Loucy (cell line): ENCODE measurements around the gene MAPKBP1.

ENCODE experiments used
- H2AFZ ChIP-seq: fragments of 200-600 bp; sonication (generic); 2 replicates; pipeline ENCODE4 v1.6.0; 2016; ENCODE audit warnings: antibody characterized with exemption, mild to moderate bottlenecking, low read length, moderate library complexity
- H3F3A ChIP-seq: fragments of 200-600 bp; 2 replicates; pipeline ENCODE4 v1.6.0; 2016; ENCODE audit warnings: antibody characterized with exemption, low read depth, mild to moderate bottlenecking
- H3K27me3 ChIP-seq: fragments of 200-600 bp; sonication (generic); 2 replicates; pipeline ENCODE4 v1.6.1; 2014; ENCODE audit warnings: low read length, mild to moderate bottlenecking; ENCODE audit not compliant: insufficient read depth, poor library complexity, severe bottlenecking
- H3K36me3 ChIP-seq: fragments of 200-600 bp; sonication (generic); 2 replicates; pipeline ENCODE4 v1.6.1; 2016; ENCODE audit warnings: low read length; ENCODE audit not compliant: insufficient read depth
- H3K4me1 ChIP-seq: fragments of 200-600 bp; sonication (generic); 2 replicates; pipeline ENCODE4 v1.5.1; 2014; ENCODE audit warnings: low read length, mild to moderate bottlenecking; ENCODE audit not compliant: insufficient read depth, poor library complexity, severe bottlenecking
- H3K4me2 ChIP-seq: fragments of 200-600 bp; sonication (generic); 2 replicates; pipeline ENCODE4 v1.6.0; 2014; ENCODE audit warnings: antibody characterized with exemption, low read length, low read depth, mild to moderate bottlenecking; ENCODE audit not compliant: poor library complexity, severe bottlenecking
- H3K4me3 ChIP-seq: fragments of 200-600 bp; sonication (generic); 2 replicates; pipeline ENCODE4 v1.5.1; 2014; ENCODE audit warnings: low read length, mild to moderate bottlenecking, mixed read lengths; ENCODE audit not compliant: poor library complexity, severe bottlenecking
- H3K79me2 ChIP-seq: fragments of 200-600 bp; sonication (generic); 2 replicates; pipeline ENCODE4 v1.6.1; 2014; ENCODE audit warnings: low read length; ENCODE audit not compliant: insufficient read depth
- H3K9ac ChIP-seq: fragments of 200-600 bp; sonication (generic); 2 replicates; pipeline ENCODE4 v1.6.0; 2014; ENCODE audit warnings: mild to moderate bottlenecking, low read depth, low read length, moderate library complexity; ENCODE audit not compliant: poor library complexity, severe bottlenecking
- H3K9me2 ChIP-seq: fragments of 200-600 bp; sonication (generic); replicated peaks from 2 replicates; pipeline ENCODE4 v1.6.1; 2016; ENCODE audit warnings: low read depth, low read length, mixed read lengths
- H3K9me3 ChIP-seq: fragments of 200-600 bp; sonication (generic); 2 replicates; pipeline ENCODE4 v1.6.1; 2014; ENCODE audit warnings: mild to moderate bottlenecking, antibody characterized with exemption, low read length, low read depth; ENCODE audit not compliant: insufficient read depth
- H4K20me1 ChIP-seq: fragments of 200-600 bp; sonication (generic); 2 replicates; pipeline ENCODE4 v1.6.0; 2014; ENCODE audit warnings: antibody characterized with exemption, low read length, mild to moderate bottlenecking; ENCODE audit not compliant: insufficient read depth, poor library complexity, severe bottlenecking
- CTCF ChIP-seq: fragments of 200-600 bp; sonication (generic); conservative IDR thresholded peaks from 2 replicates; pipeline ENCODE4 v1.5.1; 2014; ENCODE audit warnings: mild to moderate bottlenecking, antibody characterized with exemption, low read length
- EZH2phosphoT487 ChIP-seq: fragments of 200-600 bp; IDR thresholded peaks from 2 replicates; pipeline ENCODE4 v1.6.1; 2018; ENCODE audit warnings: antibody characterized with exemption, mild to moderate bottlenecking, moderate library complexity, borderline replicate concordance

Gene MAPKBP1

GRCh38 chr15:41816788-41817187 lies 42.5 kb downstream of the MAPKBP1 start:
- H3K27me3 ChIP-seq: no peaks in the 10 kb centered on the region
- no peaks in the 10 kb centered on the region for H3F3A ChIP-seq
- no peak overlapping the region for H3K9ac ChIP-seq
- H3K36me3 ChIP-seq: peaks cover 76% of the 10 kb centered on the region; the same call in 1 of the 2 replicates
- no peak overlapping the region for H2AFZ ChIP-seq
- H3K9me2 ChIP-seq: no peaks in the 10 kb centered on the region
- no peaks in the 10 kb centered on the region for H3K9me3 ChIP-seq
- H3K4me2 ChIP-seq: no peak overlapping the region
- H3K4me1 ChIP-seq: no peaks in the 10 kb centered on the region
- no peak overlapping the region for H3K4me3 ChIP-seq
- H4K20me1 ChIP-seq: no peaks in the 10 kb centered on the region
- TF ChIP-seq CTCF: no peak
- no peak for TF ChIP-seq EZH2phosphoT487
- H3K79me2 ChIP-seq: no peaks in the 10 kb centered on the region

- peaks cover 76% of the 10 kb centered on the region; the same call in 1 of the 2 replicates for H3K36me3 ChIP-seq
- no peaks in the 10 kb centered on the region for H3K79me2 ChIP-seq
- H3K4me1 ChIP-seq: no peaks in the 10 kb centered on the region
- no peaks in the 10 kb centered on the region for H3K9me2 ChIP-seq
- H3K4me2 ChIP-seq: no peak overlapping the region
- H3K27me3 ChIP-seq: no peaks in the 10 kb centered on the region
- no peak overlapping the region for H3K9ac ChIP-seq
- H2AFZ ChIP-seq: no peak overlapping the region
- no peaks in the 10 kb centered on the region for H4K20me1 ChIP-seq
- H3K9me3 ChIP-seq: no peaks in the 10 kb centered on the region
- H3F3A ChIP-seq: no peaks in the 10 kb centered on the region
- TF ChIP-seq CTCF (no peak), EZH2phosphoT487 (no peak)
- no peak overlapping the region for H3K4me3 ChIP-seq
Measured at GRCh38 chr15:41817327-41817726, 43.0 kb downstream of the MAPKBP1 start.

- Histone ChIP-seq H3K27me3 (no peaks in the 10 kb centered on the region), H4K20me1 (no peaks in the 10 kb centered on the region), H3K4me3 (no peak overlapping the region), H3K36me3 (peaks cover 75% of the 10 kb centered on the region; the same call in 1 of the 2 replicates), H3K4me2 (no peak overlapping the region), H2AFZ (no peak overlapping the region), H3K79me2 (no peaks in the 10 kb centered on the region), H3K9me2 (no peaks in the 10 kb centered on the region), H3K9ac (no peak overlapping the region), H3K4me1 (no peaks in the 10 kb centered on the region), H3K9me3 (no peaks in the 10 kb centered on the region), H3F3A (no peaks in the 10 kb centered on the region)
- no peak for TF ChIP-seq EZH2phosphoT487
- no peak for TF ChIP-seq CTCF
Measured at GRCh38 chr15:41817781-41818180, 43.5 kb downstream of the MAPKBP1 start.
